ENCODE data around the gene RNF32.

GRCh38 chr7:156684661-156685060 lies 44.1 kb downstream of the RNF32 start:
- TF ChIP-seq RAD21 (IDR thresholded peaks at IDR 0.05; ENCODE audit: low read depth), result no peak
- no peak for TF ChIP-seq EP300 (IDR thresholded peaks at IDR 0.05; ENCODE audit: borderline replicate concordance)
- no peak for TF ChIP-seq YY1 (IDR thresholded peaks at IDR 0.05; ENCODE audit: low read depth)

All from Ishikawa (cell line).